ENCODE measurements around the gene MUSK.

GRCh38 chr9:110777876-110778215 lies 109.3 kb downstream of the MUSK start:
- TF ChIP-seq CTCF (IDR thresholded peaks at IDR 0.05) (no peak), POLR2AphosphoS5 (IDR thresholded peaks at IDR 0.05; ENCODE audit: insufficient read depth in 1 of 2, low read depth in 1 of 2) (no peak)
